HepG2 (cell line): ENCODE measurements around the gene UCKL1. TPM values are rescaled to one million over a fixed set of nuclear protein-coding genes. Genes with fewer than 3 reads are reported as not detected.

Experiments used
- FIP1L1 ChIP-seq: fragments of 200-400 bp; formaldehyde crosslinking; IDR thresholded peaks from 2 replicates; pipeline ENCODE4 v1.6.1; 2018; ENCODE audit warnings: low read depth, mild to moderate bottlenecking, low read length, moderate library complexity, borderline replicate concordance; ENCODE audit not compliant: insufficient read depth
- FOXC1 ChIP-seq: sonication (generic); formaldehyde crosslinking; IDR thresholded peaks from 2 replicates; pipeline ENCODE4 v1.8.0; 2022; ENCODE audit warnings: mild to moderate bottlenecking, missing genetic modification reagents, borderline replicate concordance
- GMEB2 ChIP-seq: IDR thresholded peaks from 2 replicates; pipeline ENCODE4 v1.6.1; 2016; ENCODE audit warnings: missing biosample characterization, missing genetic modification reagents, low read depth
- JUNB ChIP-seq: sonication (generic); formaldehyde crosslinking; IDR thresholded peaks from 2 replicates; pipeline ENCODE4 v1.8.0; 2022; ENCODE audit warnings: missing genetic modification reagents, mild to moderate bottlenecking, borderline replicate concordance
- PAXIP1 ChIP-seq: sonication (generic); formaldehyde crosslinking; conservative IDR thresholded peaks from 2 replicates; pipeline ENCODE4 v1.4.0; 2020; ENCODE audit warnings: mild to moderate bottlenecking, missing genetic modification reagents, moderate library complexity
- RBAK ChIP-seq: sonication (generic); formaldehyde crosslinking; IDR thresholded peaks from 2 replicates; pipeline ENCODE4 v1.5.1; 2020; ENCODE audit warnings: mild to moderate bottlenecking, missing genetic modification reagents
- SP140L ChIP-seq: sonication (generic); formaldehyde crosslinking; IDR thresholded peaks from 2 replicates; pipeline ENCODE4 v1.4.0; 2020; ENCODE audit warnings: missing genetic modification reagents, borderline replicate concordance
- SP4 ChIP-seq: sonication (generic); formaldehyde crosslinking; IDR thresholded peaks from 2 replicates; pipeline ENCODE4 v1.8.1; 2023; ENCODE audit warnings: mild to moderate bottlenecking, missing genetic modification reagents
- TARDBP ChIP-seq: sonication (generic); formaldehyde crosslinking; IDR thresholded peaks from 2 replicates; pipeline ENCODE4 v1.8.0; 2022; ENCODE audit warnings: mild to moderate bottlenecking, missing genetic modification reagents
- TEAD3 ChIP-seq: optimal IDR thresholded peaks from 2 replicates; pipeline ENCODE3; 2016; ENCODE audit warnings: borderline replicate concordance
- ZFP36L1 ChIP-seq: sonication (generic); formaldehyde crosslinking; IDR thresholded peaks from 2 replicates; pipeline ENCODE4 v1.8.0; 2022; ENCODE audit warnings: mild to moderate bottlenecking, missing genetic modification reagents, moderate library complexity
- ZNF232 ChIP-seq: sonication (generic); formaldehyde crosslinking; IDR thresholded peaks from 2 replicates; pipeline ENCODE4 v1.4.0; 2020; ENCODE audit warnings: missing genetic modification reagents, borderline replicate concordance
- ZNF501 ChIP-seq: sonication (generic); formaldehyde crosslinking; IDR thresholded peaks from 2 replicates; pipeline ENCODE4 v1.5.1; 2020; ENCODE audit warnings: mild to moderate bottlenecking, moderate library complexity, missing genetic modification reagents
- ZNF569 ChIP-seq: sonication (generic); formaldehyde crosslinking; IDR thresholded peaks from 2 replicates; pipeline ENCODE4 v1.5.0; 2020; ENCODE audit warnings: mild to moderate bottlenecking, missing genetic modification reagents, moderate library complexity, borderline replicate concordance
- ZNF652 ChIP-seq: IDR thresholded peaks from 2 replicates; pipeline ENCODE4 v1.6.1; 2016; ENCODE audit warnings: low read depth, borderline replicate concordance
- polyA plus RNA-seq, 8 experiments: library from polyadenylated mRNA; depleted of rRNA in 3 of 8; stranded (reverse) in 7 of 8; unstranded in 1 of 8; fragments of >200 nt; fragmentation: Illumina TruSeq in 4 of 8; extraction: Trizol in 4 of 8; gene quantifications; 2 replicates each; pipeline versions ENCODE4 v1.2.1 to v1.2.3, GENCODE V29; 2011 to 2016; ENCODE audit warnings: low read depth in 4 of 8, missing spikeins in 1 of 8, mixed read lengths in 1 of 8; ENCODE audit not compliant: insufficient read depth in 1 of 8
- total RNA-seq, 5 experiments: library from RNA; depleted of rRNA; stranded (reverse); fragments of >200 nt; fragmentation: Illumina TruSeq; extraction: Trizol; gene quantifications; 2 replicates each; pipeline ENCODE4 v1.2.3, GENCODE V29; 2016; ENCODE audit warnings: low read depth in 1 of 5
- TF ChIP-seq, protein P1 (sequence below): sonication (generic); formaldehyde crosslinking; IDR thresholded peaks from 2 replicates; pipeline ENCODE4 v1.4.0; 2020; ENCODE audit warnings: missing genetic modification reagents
- TF ChIP-seq, protein P2 (sequence below): sonication (generic); formaldehyde crosslinking; IDR thresholded peaks from 2 replicates; pipeline ENCODE4 v1.5.1; 2020; ENCODE audit warnings: mild to moderate bottlenecking, missing genetic modification reagents, moderate library complexity

Gene UCKL1
- total and polyA plus RNA-seq, 2 of the 13 experiments (the other 11 are each of a cell fraction or from before 2014, with no cell fraction given): 50.2 to 126 TPM

GRCh38 chr20:63968928-63969760, 12.9 kb upstream of the UCKL1 start (continued):
- TF ChIP-seq, protein P1, sequence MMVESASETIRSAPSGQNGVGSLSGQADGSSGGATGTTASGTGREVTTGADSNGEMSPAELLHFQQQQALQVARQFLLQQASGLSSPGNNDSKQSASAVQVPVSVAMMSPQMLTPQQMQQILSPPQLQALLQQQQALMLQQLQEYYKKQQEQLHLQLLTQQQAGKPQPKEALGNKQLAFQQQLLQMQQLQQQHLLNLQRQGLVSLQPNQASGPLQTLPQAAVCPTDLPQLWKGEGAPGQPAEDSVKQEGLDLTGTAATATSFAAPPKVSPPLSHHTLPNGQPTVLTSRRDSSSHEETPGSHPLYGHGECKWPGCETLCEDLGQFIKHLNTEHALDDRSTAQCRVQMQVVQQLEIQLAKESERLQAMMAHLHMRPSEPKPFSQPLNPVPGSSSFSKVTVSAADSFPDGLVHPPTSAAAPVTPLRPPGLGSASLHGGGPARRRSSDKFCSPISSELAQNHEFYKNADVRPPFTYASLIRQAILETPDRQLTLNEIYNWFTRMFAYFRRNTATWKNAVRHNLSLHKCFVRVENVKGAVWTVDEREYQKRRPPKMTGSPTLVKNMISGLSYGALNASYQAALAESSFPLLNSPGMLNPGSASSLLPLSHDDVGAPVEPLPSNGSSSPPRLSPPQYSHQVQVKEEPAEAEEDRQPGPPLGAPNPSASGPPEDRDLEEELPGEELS: peak; percentile 68
- no peak for TF ChIP-seq FIP1L1
- TF ChIP-seq FOXC1: 0 out of 2 replicates have a peak, but pooled peaks have one; percentile 36
- TF ChIP-seq, protein P2, sequence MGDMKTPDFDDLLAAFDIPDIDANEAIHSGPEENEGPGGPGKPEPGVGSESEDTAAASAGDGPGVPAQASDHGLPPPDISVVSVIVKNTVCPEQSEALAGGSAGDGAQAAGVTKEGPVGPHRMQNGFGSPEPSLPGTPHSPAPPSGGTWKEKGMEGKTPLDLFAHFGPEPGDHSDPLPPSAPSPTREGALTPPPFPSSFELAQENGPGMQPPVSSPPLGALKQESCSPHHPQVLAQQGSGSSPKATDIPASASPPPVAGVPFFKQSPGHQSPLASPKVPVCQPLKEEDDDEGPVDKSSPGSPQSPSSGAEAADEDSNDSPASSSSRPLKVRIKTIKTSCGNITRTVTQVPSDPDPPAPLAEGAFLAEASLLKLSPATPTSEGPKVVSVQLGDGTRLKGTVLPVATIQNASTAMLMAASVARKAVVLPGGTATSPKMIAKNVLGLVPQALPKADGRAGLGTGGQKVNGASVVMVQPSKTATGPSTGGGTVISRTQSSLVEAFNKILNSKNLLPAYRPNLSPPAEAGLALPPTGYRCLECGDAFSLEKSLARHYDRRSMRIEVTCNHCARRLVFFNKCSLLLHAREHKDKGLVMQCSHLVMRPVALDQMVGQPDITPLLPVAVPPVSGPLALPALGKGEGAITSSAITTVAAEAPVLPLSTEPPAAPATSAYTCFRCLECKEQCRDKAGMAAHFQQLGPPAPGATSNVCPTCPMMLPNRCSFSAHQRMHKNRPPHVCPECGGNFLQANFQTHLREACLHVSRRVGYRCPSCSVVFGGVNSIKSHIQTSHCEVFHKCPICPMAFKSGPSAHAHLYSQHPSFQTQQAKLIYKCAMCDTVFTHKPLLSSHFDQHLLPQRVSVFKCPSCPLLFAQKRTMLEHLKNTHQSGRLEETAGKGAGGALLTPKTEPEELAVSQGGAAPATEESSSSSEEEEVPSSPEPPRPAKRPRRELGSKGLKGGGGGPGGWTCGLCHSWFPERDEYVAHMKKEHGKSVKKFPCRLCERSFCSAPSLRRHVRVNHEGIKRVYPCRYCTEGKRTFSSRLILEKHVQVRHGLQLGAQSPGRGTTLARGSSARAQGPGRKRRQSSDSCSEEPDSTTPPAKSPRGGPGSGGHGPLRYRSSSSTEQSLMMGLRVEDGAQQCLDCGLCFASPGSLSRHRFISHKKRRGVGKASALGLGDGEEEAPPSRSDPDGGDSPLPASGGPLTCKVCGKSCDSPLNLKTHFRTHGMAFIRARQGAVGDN: peak; percentile 93
- TF ChIP-seq PAXIP1 (CRISPR knock-in tag): peak; percentile 92
- TF ChIP-seq SP4 (CRISPR knock-in tag): 0 out of 2 replicates have a peak, but pooled peaks have one; percentile 48
- peak; percentile 65; the same call in 1 of the 2 replicates for TF ChIP-seq JUNB (CRISPR knock-in tag)
- TF ChIP-seq TEAD3: peak; percentile 62
- no peak for TF ChIP-seq SP140L
- TF ChIP-seq ZNF501 (CRISPR knock-in tag): peak; percentile 63; the same call in 1 of the 2 replicates
- no peak for TF ChIP-seq ZFP36L1 (CRISPR knock-in tag)
- no peak for TF ChIP-seq GMEB2 (CRISPR knock-in tag)
- no peak for TF ChIP-seq ZNF652 (CRISPR knock-in tag)
- peak; percentile 54; the same call in 1 of the 2 replicates for TF ChIP-seq RBAK
- peak; percentile 86 for TF ChIP-seq TARDBP (CRISPR knock-in tag)
- TF ChIP-seq ZNF232: 0 out of 2 replicates have a peak, but pooled peaks have one; percentile 45
- no peak for TF ChIP-seq ZNF569 (CRISPR knock-in tag)
